ENCODE data around the gene ITGAL. TPM values are rescaled to one million over a fixed set of nuclear protein-coding genes. Genes with fewer than 3 reads are reported as not detected.
A peak's percentile ranks its signal among the peaks of the same experiment; 100 is the strongest.

ITGAL gene
- total and polyA plus RNA-seq, 7 donors, result 0.60 to 20.7 (median 2.8) TPM

DNA sequence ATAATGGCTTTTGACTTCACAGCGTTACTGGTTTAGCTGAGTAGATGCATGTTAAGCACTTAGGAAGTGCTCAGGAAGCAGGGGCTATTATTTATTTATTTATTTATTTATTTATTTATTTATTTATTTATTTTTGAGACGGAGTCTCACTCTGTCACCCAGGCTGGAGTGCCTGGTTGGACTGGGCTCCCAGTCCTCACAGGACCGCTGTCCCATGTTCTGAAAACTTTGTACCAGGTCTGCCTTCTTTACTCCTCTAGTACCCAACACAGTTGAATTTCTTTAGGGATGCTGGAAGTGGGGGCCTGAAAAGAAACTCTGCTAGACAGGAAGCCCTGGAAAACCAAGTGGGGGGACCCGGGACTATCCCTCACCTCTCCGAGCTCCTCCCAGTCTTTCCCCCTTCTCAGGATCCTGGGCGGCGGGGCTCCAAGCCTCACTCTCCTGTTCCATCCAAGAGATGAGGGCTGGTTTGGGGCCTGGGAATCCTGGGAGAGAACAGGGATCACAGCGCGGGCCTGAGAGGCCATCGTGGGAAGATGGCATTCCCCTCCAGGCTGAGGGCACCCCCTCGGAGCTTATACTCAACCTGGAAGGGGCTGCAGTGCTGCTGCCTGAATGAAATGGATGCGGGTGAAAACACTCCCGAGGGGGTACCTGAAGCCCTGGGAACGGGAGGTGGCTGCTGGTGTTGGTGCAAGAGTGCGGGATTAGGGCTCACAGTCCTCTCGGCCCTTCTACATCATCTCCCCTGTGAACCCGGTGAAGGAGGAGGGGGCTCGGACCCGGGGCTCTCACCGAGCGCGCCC is 98.3 kb downstream of the ITGAL start:
- Histone ChIP-seq H3K27me3 (no peaks in the 10 kb centered on the region), H3K4me3 (peak overlapping the region; percentile 42 to 95 (median 84)), H3K36me3 (peaks cover 0 to 6% (median 0%) of the 10 kb centered on the region in 4 donors), H3K9me3 (no peaks in the 10 kb centered on the region), H3K4me1 (peaks cover 0 to 24% (median 21%) of the 10 kb centered on the region in 4 donors), H3K27ac (peak overlapping the region; percentile 94 to 98 (median 97))
- TF ChIP-seq EP300 (IDR thresholded peaks at IDR 0.05), result no peak
- TF ChIP-seq POLR2AphosphoS5 (IDR thresholded peaks at IDR 0.05), result peak in 1 of 4 donors; percentile 23
- intact Hi-C loops (cut with DNase I), result loop anchor here (1.0 to 5.0 kb wide), 5 partner anchors 13 to 88 kb away; partner anchors contain the start of genes FBRS, ZNF747, ZNF764 and ZNF785
- WGBS, 2 donors, result 6 to 11% methylated on average over 22 of the region's 22 CpGs
- peak; percentile 77 for DNase-seq

DNA sequence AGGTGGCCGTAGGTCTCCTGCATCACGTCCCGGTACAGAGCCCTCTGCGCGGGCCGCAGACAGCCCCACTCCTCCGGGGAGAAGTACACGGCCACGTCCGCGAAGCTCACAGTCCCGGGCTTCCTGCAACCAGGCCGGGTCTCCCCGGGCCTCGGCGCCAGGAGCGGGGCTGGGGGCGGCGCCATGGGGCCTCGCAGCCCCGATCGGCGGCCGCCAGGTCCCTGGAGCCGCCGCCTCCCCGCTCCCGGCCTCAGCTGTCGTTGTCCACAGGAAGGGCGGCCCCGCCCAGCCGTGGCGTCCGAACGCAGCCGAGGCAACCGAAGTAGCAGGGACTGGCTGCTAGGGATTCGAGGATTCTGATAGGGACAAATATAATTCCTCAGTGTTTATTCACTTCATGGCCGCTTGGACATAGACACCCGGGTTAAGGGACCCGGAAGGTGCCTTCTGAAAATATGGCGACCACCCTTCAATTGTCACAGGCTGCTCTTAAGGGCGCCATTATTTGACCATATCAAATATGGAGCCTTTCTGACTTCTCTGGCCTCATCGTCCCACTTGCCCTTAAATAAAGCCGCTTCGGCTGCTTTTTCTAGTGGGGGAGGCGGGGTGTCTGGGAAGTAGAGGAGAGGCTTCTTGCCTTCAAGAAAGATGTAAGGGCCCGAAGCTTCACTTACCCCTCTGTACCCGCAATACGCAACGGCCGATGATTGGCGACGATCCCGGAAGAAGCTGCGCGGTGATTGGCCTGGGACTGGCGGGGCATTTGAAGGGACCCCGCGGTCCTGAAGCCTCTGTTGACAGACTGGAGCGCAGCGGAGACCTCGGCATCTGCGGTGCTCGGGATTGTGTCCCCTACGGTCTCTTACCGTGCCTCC is 99.1 kb downstream of the ITGAL start, which contains the start of gene ZNF688:
TSS of gene ZNF688 (minus strand) at position 270 of the 878 bp plus-strand sequence. CDS start at position 185, 85 bp downstream.
- DNase-seq, result peak; percentile 99
- Histone ChIP-seq H3K4me3 (peak within 1 kb of the TSS; percentile 42 to 95 (median 84)), H3K27ac (peak within 1 kb of the TSS; percentile 94 to 98 (median 97)), H3K36me3 (peaks cover 0 to 6% (median 0%) of the 10 kb centered on the region in 4 donors), H3K27me3 (no peaks in the 10 kb centered on the region), H3K4me1 (peaks cover 0 to 24% (median 21%) of the 10 kb centered on the region in 4 donors), H3K9me3 (no peaks in the 10 kb centered on the region)
- intact Hi-C loops (cut with DNase I), result loop anchor here (1.0 to 5.0 kb wide), 5 partner anchors 13 to 87 kb away; partner anchors contain the start of genes FBRS, ZNF747, ZNF764 and ZNF785
- WGBS, 2 donors, result 0% methylated on average over 67 of the region's 67 CpGs
- TF ChIP-seq, protein P1, sequence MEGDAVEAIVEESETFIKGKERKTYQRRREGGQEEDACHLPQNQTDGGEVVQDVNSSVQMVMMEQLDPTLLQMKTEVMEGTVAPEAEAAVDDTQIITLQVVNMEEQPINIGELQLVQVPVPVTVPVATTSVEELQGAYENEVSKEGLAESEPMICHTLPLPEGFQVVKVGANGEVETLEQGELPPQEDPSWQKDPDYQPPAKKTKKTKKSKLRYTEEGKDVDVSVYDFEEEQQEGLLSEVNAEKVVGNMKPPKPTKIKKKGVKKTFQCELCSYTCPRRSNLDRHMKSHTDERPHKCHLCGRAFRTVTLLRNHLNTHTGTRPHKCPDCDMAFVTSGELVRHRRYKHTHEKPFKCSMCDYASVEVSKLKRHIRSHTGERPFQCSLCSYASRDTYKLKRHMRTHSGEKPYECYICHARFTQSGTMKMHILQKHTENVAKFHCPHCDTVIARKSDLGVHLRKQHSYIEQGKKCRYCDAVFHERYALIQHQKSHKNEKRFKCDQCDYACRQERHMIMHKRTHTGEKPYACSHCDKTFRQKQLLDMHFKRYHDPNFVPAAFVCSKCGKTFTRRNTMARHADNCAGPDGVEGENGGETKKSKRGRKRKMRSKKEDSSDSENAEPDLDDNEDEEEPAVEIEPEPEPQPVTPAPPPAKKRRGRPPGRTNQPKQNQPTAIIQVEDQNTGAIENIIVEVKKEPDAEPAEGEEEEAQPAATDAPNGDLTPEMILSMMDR (IDR thresholded peaks at IDR 0.05), result no peak
- TF ChIP-seq POLR2A (IDR thresholded peaks at IDR 0.05) (peak; percentile 33 to 66), EP300 (IDR thresholded peaks at IDR 0.05) (no peak), POLR2AphosphoS5 (IDR thresholded peaks at IDR 0.05) (peak; percentile 70 to 87 (median 80))

Small RNAs within 50 kb of the gene (small RNA-seq; reads per million reads assigned to genes)
- gene MIR4518 (0 reads per million in 3 donors), gene RF00019 (0 reads per million in 3 donors), gene RNU7-61P (0 reads per million in 3 donors)

Other genes starting within 250 kb of the ITGAL start
- gene NPIPB13, start 224.3 kb upstream of the ITGAL start, total RNA-seq, result 1 to 10 TPM in 3 of 4 donors, under 1 TPM in 1; 0.82 to 5.3 (median 2.6) TPM
- gene NPIPB13, start 224.3 kb upstream of the ITGAL start, polyA plus RNA-seq, result 1 to 10 TPM in 1 of 3 donors, under 1 TPM in 2; 0.60 to 6.9 (median 0.92) TPM
- 10 to 100 TPM; 29.9 to 57.3 (median 43.0) TPM for gene CD2BP2, start 117.4 kb upstream of the ITGAL start, total RNA-seq
- gene CD2BP2, start 117.4 kb upstream of the ITGAL start, polyA plus RNA-seq, result 10 to 100 TPM; 45.0 to 51.8 (median 48.0) TPM
- 10 to 100 TPM; 14.5 to 25.2 (median 19.2) TPM for gene TBC1D10B, start 102.2 kb upstream of the ITGAL start, total RNA-seq
- gene TBC1D10B, start 102.2 kb upstream of the ITGAL start, polyA plus RNA-seq, result 10 to 100 TPM; 24.6 to 38.3 (median 25.0) TPM
- not detected for gene MYL11, start 97.9 kb upstream of the ITGAL start, total RNA-seq
- gene MYL11, start 97.9 kb upstream of the ITGAL start, polyA plus RNA-seq, result not detected
- gene SEPTIN1, start 90.2 kb upstream of the ITGAL start, total RNA-seq, result 1 to 10 TPM in 3 of 4 donors, under 1 TPM in 1; 0.82 to 5.8 (median 1.9) TPM
- 10 to 100 TPM in 1 of 3 donors, 1 to 10 TPM in 2; 1.2 to 46.6 (median 2.4) TPM for gene SEPTIN1, start 90.2 kb upstream of the ITGAL start, polyA plus RNA-seq
- 10 to 100 TPM in 3 of 4 donors, 1 to 10 TPM in 1; 8.1 to 12.8 (median 11.4) TPM for gene ZNF48, start 77.3 kb upstream of the ITGAL start, total RNA-seq
- gene ZNF48, start 77.3 kb upstream of the ITGAL start, polyA plus RNA-seq, result 1 to 10 TPM; 2.4 to 5.9 (median 2.8) TPM
- gene ZNF771, start 65.1 kb upstream of the ITGAL start, total RNA-seq, result 10 to 100 TPM; 17.4 to 30.7 (median 20.3) TPM
- gene ZNF771, start 65.1 kb upstream of the ITGAL start, polyA plus RNA-seq, result 1 to 10 TPM; 2.5 to 5.2 (median 3.0) TPM
- gene DCTPP1, start 42.7 kb upstream of the ITGAL start, total RNA-seq, result 10 to 100 TPM; 10.5 to 19.9 (median 16.5) TPM
- 100 to 1,000 TPM; 140 to 175 (median 156) TPM for gene DCTPP1, start 42.7 kb upstream of the ITGAL start, polyA plus RNA-seq
- 10 to 100 TPM; 25.0 to 32.3 (median 25.3) TPM for gene SEPHS2, start 26.9 kb upstream of the ITGAL start, total RNA-seq
- 100 to 1,000 TPM in 2 of 3 donors, 10 to 100 TPM in 1; 80.5 to 213 (median 175) TPM for gene SEPHS2, start 26.9 kb upstream of the ITGAL start, polyA plus RNA-seq
- 10 to 100 TPM; 32.4 to 55.9 (median 42.7) TPM for gene ZNF768, start 53.8 kb downstream of the ITGAL start, total RNA-seq
- gene ZNF768, start 53.8 kb downstream of the ITGAL start, polyA plus RNA-seq, result 10 to 100 TPM; 46.2 to 61.0 (median 54.8) TPM
- 10 to 100 TPM; 10.3 to 15.5 (median 13.1) TPM for gene ZNF747, start 62.1 kb downstream of the ITGAL start, total RNA-seq
- gene ZNF747, start 62.1 kb downstream of the ITGAL start, polyA plus RNA-seq, result 10 to 100 TPM in 1 of 3 donors, 1 to 10 TPM in 2; 6.0 to 12.0 (median 8.3) TPM
- gene ZNF764, start 85.6 kb downstream of the ITGAL start, total RNA-seq, result 1 to 10 TPM; 6.1 to 8.6 (median 8.1) TPM
- gene ZNF764, start 85.6 kb downstream of the ITGAL start, polyA plus RNA-seq, result 1 to 10 TPM; 3.5 to 7.7 (median 4.8) TPM
- 10 to 100 TPM; 21.9 to 32.8 (median 25.4) TPM for gene ZNF688, start 99.0 kb downstream of the ITGAL start, total RNA-seq
- gene ZNF688, start 99.0 kb downstream of the ITGAL start, polyA plus RNA-seq, result 10 to 100 TPM; 16.7 to 22.8 (median 18.0) TPM
- 10 to 100 TPM in 1 of 4 donors, 1 to 10 TPM in 3; 5.9 to 19.9 (median 7.9) TPM for gene ZNF785, start 113.0 kb downstream of the ITGAL start, total RNA-seq
- gene ZNF785, start 113.0 kb downstream of the ITGAL start, polyA plus RNA-seq, result 1 to 10 TPM in 2 of 3 donors, under 1 TPM in 1; 0.92 to 9.5 (median 2.4) TPM
- gene ZNF689, start 137.6 kb downstream of the ITGAL start, total RNA-seq, result 10 to 100 TPM in 1 of 4 donors, 1 to 10 TPM in 3; 7.9 to 10.3 (median 9.8) TPM
- gene ZNF689, start 137.6 kb downstream of the ITGAL start, polyA plus RNA-seq, result 1 to 10 TPM; 3.6 to 5.2 (median 4.9) TPM
- 10 to 100 TPM; 20.8 to 37.5 (median 29.4) TPM for gene PRR14, start 178.2 kb downstream of the ITGAL start, total RNA-seq
- 10 to 100 TPM; 28.8 to 51.4 (median 38.4) TPM for gene PRR14, start 178.2 kb downstream of the ITGAL start, polyA plus RNA-seq
- gene FBRS, start 185.7 kb downstream of the ITGAL start, total RNA-seq, result 10 to 100 TPM; 12.5 to 29.6 (median 22.7) TPM
- 10 to 100 TPM; 26.4 to 61.6 (median 30.0) TPM for gene FBRS, start 185.7 kb downstream of the ITGAL start, polyA plus RNA-seq
- gene SRCAP, start 226.4 kb downstream of the ITGAL start, total RNA-seq, result 10 to 100 TPM; 13.2 to 39.1 (median 23.4) TPM
- 10 to 100 TPM in 1 of 3 donors, 1 to 10 TPM in 2; 2.4 to 37.3 (median 9.0) TPM for gene SRCAP, start 226.4 kb downstream of the ITGAL start, polyA plus RNA-seq

Data from sigmoid colon (tissue), 7 donors.